ENCODE results near the gene PPFIA1.
"Not testable (repeated sequence)": the region's sequence is repeated elsewhere in the genome, so short reads cannot be mapped to it uniquely, and the experiment has no call there.

The PPFIA1 gene

DNA sequence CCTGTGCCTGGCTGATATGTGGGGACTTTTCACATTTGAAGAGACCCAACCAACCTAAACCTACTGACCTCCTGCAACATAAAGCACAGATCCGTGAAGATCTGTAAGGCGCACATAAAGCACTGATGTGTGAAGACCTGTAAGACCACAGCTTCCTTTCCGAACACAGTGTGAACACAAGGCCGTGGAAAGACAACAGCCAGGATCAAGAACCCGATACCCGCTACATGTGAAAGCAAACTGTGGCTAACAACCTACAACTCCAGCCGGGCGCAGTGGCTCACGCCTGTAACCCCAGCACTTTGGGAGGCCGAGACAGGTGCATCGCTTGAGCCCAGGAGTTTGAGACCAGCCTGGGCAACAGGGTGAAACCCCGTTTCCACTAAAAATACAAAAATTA, 17.6 kb upstream of the PPFIA1 start:
- no peak for DNase-seq

DNA sequence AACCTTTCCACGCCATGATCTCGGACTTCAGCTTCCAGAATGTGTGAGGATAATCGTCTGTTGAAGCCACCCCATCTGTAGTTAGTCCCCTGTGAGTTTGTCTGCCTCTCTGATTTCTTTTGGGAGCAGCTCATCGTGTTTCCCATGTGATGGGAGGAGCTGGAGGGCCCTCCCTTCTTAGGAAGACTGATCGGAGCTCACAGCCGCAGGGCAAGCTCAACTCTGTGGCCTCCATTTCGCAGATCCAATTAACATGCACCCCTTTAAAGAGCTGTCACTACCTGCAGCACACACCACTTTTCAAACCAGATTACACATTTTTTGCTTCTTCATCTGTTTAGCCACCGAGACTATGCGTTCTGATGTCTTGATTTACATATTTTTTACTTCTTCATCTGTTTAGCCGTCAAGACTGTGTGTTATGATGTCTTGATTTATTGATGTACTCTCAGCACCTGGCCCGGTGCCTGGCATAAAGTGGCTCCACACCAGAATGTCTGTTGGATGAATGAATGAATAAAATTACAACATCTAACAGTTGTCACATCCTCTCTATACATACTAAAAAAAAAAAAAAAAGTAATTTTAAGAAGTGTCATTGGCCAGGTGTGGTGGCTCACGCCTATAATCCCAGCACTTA, 14.9 kb upstream of the PPFIA1 start:
- no peak for DNase-seq

DNA sequence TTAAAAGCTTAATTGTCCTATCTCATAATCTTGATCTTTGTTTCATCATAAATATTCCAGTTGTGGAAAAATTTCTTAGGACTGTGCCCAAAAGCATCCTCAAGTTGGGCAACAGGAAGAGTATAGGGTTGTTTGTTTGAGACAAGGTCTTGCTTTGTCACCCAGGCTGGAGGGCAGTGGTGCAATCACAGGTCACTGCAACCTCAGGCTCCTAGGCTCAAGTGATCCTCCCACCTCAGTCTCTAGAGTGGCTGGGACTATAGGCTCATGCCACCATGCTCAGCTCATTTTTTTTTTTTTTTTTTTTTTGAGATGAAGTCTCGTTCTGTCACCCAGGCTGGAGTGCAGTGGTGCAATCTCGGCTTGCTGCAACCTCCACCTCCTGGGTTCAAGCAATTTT, 11.4 kb upstream of the PPFIA1 start:
- DNase-seq, result not testable (repeated sequence)

DNA sequence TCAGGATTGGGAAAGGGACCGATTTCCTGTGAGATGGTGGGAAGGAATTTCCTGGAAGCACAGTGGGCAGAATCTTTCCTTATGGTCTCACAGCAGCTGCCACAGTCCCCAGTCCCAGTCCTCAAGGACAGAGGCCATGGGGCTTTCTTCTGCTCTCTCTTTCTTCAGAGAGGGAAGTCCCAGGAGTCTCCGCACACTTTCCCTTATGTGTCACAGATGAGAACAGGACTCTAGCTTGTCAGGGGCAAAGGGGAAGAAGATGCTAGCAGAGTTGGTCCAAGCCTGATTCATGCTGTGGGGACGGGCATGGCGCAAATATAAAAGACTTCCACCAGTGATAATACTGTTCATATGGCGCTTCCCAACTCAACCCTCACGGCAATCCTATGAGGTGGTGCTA, 7.5 kb upstream of the PPFIA1 start:
- DNase-seq, result no peak

DNA sequence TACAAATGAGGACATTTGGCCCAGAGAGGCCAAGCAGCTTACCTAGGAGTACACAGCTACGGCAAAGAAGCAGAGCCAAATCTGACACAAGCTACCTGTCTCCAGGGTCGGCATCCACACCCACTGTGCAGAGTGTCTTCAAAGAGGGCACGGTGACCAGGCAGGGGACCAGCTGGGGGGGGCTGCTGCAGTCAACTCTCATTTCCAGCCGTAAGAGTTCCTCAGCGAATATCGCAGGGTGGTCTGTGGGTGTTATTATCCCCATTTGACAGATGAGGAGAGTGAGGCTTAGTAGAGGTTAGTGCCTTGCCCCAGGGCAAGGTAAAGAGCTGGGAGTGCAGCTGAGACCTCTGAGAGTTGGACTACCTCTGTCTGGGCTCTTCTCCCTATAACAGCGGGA, 7.1 kb upstream of the PPFIA1 start:
- no peak for DNase-seq

DNA sequence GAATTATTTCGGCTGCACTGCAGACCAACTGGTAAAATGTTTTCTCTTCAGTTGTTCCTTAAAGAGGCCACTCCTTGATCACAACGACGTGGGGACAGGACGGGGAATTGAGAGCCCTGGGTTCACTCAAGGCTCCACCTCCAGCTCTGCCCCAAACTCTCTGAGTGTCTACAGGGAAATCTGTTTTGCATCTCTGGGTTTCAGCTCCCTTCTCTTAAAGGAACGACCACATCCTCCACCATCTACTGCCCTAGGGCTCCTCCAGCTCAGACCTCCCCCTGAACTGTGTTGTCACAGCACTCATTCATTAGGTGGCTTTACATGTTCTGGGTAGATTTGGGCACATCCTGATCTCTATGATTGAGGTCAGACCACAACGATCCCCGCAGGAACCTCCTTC, 5.1 kb upstream of the PPFIA1 start:
- DNase-seq, result no peak

DNA sequence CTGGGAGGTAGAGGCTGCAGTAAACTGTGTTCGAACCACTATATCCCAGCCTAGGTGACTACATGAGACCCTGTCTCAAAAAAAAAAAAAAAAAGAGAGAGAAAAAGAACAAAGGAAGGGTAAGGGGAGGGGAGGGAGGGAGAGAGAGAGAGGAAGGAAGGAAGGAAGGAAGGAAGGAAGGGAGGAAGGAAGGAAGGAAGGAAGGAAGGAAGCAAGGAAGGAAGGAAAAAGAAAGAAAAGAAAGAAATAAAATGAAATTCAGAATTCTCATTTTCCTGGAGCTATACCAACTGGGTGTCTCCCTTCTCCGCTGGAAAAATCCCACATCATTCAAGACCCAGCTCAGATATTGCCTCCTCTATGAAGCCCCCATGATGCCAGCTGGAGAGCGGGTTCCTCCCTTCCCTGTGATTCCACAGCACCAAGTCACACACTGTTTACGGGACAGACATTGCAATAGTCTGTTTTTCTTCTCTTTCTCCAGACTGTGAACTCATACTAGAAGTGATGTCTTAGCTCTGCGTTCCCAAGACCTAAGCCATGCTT, 3.0 kb upstream of the PPFIA1 start:
- DNase-seq, result no peak

DNA sequence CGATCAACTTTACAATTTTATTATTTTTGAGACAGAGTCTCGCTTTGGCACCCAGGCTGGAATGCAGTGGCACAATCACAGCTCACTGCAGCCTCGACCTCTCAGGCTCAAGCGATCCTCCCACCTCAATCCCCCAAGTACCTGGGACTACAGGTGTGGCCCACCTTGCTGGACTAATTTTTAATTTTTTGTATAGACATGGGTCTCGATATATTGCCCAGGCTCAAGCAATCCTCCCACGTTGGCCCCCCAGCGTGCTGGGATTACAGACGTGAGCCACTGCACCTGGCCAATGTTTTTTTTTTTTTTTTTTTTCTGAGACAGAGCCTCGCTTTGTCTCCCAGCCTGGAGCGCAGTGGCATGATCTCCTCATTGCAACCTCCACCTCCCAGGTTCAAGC, 2.0 kb upstream of the PPFIA1 start:
- DNase-seq, result no peak

DNA sequence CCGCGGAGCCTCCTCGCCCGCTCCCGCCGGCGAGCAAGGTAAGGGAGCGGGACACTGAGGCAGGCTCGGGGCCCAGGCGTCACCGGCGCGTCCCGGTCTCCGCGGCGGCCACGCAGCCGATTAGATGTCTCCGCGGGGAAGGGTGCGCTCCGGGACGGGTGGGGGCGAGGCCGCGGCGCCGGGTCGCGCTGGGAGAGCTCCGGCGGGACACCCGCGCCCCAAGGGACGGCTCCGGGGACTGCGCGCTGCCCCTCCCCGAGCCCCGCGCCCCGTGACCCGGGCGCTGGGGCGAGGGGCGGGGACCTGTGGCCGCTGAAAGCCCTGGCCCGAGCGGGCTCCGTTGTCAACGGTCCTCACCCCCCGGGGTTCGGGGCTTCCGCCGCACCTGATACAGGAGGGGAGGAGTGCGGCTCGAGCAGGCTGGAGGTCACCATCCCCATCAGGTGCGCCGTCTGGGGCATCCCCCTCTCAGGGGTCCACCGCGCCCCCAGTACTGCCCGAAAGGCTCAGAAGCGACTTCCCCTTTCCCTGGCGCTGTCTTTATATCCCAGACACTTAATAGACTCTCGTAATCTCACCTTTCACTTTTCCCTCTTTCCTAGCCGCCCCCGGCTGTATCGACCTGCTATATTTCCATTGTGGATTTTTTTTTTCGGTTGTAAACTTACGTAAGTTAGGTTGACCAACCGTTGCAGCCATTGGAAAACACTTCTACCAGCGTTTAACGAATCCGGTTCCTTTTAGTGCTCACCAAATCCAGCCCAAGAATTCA, 573 bp downstream of the PPFIA1 start:
- no peak for DNase-seq

DNA sequence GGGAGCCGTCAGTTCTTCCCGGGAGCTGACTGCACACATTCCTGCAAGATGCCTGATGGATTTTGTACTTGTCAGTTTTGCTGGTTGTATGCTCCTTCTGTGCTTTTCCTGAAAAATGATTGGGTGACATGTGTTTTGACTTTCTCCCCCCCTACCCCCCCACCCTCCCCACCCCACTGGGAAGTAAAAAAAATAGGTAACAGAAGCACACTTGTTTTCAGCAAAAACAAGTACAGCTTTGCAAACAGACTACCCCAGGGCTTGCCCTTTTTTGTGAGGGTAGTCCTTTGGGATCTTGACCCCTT, 1.1 kb downstream of the PPFIA1 start:
- DNase-seq, result no peak

DNA sequence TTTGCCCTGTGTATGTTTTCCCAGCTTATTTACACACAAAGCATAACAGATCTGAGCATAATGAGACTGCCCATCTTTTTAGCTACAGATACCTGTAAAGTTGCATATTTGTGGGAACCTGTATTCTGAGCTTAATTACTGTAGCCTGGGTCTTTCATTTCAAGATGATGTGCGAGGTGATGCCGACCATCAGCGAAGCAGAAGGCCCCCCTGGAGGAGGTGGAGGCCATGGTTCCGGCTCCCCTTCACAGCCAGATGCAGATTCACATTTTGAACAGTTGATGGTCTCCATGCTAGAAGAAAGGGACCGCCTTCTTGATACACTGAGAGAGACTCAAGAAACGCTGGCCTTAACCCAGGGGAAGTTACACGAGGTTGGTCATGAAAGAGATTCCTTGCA, 1.5 kb downstream of the PPFIA1 start:
- DNase-seq, result no peak

DNA sequence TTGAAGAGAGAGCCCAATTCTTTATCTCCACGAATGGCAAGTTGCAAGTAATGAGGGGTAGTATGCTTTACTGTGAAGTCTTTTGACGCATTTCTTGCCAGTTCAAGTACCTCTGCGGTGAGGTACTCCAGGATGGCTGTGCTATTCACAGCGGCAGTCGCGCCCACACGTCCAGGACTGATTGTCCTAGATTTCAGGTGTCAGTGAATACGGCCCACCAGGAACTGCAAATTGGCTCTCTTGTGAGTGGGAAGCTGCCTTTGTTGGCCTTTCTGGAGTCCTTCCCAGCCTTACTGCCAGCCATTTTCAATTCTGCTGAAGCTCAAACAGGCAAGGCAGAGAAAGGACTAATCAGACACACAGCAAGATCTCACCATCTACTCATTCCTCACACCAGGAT, 8.5 kb downstream of the PPFIA1 start:
- DNase-seq, result no peak

DNA sequence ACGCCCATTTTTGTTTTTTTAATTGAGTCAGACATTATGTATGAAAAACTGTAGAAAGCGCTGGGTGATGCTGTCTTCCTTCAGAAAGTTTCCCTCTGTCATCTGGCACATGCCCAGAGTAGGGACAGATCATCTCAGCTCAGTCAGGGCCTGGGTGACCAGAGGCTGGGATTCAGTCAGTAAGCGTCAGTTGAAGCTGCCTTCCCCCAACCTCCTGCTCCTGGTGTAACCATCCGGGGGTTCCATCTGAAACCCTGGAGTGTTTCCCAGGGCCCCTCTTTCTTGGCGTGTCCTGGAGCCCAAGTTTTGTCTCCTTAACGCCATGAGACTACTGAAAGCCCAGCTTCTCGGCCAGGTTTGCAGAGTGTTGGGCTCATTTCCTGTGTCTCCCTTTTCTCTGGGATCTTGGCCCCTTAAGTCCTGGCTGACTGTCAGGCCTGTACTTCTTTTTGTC, 10.7 kb downstream of the PPFIA1 start:
- no peak for DNase-seq

DNA sequence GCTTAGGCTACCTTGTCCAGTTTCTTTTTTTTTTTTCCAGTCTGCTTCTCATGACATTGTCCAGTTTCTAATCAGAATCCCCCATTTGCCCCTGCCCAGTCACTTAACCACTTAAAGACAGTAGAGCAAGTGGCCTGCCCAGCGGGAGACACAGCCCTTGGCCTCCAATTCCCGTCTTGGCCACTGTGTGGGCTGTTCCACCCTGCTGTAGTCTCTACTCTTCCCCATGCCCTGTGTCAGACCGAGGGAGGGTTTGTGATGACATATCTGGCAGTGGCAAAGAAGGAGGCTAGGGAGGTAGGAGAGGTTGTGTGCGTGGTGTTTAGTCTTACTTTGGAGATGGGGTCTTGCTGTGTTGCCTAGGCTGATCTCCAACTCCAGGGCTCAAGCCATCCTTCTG, 11.5 kb downstream of the PPFIA1 start:
- no peak for DNase-seq

DNA sequence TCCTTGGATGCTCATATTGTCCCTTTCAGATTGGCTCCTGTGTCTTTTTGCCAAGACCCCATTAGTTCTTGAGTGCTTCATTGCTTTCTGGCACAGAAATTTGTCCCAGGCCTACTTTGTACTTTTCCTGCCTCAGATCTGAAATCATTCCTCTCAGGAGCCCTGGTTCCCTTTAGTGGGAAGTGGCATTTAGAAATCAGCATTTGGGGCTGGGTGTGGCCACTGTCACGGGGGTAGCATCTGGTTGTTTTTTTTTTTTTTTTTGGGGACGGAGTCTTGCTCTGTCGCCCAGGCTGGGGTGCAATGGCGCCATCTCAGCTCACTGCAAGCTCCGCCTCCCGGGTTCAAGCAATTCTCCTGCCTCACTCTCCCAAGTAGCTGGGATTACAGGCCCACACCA, 18.2 kb downstream of the PPFIA1 start:
- DNase-seq, result no peak

DNA sequence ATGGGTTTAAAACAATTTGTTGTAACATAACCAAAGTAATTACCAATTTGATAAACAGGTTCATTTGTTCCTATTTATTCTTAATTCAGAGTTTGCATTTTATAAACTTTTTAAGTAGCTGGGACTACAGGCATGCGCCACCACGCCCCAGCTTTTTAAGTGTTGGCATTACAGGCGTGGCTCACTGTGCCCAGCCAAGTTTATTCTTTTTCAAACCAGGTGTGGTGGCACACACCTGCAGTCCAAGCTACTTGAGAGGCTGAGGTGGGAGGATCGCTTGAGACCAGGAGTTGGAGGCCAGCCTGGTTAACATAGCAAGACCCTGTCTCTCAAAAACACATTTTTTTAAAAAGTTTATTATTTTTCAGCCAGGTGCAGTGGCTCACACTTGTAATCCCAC, 19.1 kb downstream of the PPFIA1 start:
- DNase-seq, result no peak

DNA sequence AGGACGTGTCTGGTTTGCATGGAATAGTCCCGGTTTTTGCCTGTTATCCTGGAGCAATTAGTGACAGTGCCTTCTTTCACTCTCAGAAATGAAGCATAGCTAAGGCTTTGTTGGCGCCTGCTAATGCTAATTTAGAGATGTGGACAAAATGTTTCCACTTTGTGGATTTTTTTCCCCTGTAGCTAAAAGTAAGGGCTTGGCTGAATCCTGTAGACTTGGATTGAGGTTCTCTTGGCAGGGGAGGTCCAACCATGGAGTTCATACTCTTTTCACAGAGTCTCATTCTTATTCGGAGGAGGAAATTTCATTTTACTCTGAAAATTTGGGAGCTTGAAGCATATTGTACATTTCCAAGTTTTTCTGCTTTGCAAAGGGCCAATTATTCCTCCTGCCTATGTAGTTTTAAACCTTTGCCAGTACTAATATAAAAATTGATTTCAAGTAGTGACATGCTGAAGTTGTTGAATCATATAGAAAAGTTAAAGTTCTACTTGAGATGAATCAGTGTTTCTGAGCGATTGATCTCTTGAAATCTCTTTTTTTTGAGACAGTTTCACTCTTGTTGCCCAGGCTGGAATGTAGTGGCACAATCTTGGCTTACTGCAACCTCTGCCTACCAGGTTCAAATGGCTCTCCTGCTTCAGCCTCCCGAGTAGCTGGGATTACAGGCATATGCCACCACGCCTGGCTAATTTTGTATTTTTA, 20.0 kb downstream of the PPFIA1 start:
- no peak for DNase-seq

DNA sequence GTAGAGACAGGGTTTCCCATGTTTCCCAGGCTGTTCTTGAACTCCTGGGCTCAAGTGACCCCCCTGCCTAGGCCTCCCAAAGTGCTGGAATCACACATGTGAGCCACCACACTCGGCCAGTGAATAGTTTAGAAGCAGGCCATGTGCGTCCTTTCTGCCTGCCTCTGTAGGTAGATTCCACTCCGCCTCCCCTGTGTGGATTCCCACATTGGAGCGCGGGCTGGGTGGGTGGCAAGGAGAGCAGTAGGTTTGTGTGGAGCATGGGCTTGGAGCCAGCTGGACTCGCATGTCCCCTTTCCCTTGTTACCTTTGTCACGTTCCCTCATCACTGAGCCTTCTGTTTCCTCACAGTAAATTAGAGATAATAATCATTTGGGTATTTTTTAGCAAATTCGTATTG, 21.7 kb downstream of the PPFIA1 start:
- no peak for DNase-seq

DNA sequence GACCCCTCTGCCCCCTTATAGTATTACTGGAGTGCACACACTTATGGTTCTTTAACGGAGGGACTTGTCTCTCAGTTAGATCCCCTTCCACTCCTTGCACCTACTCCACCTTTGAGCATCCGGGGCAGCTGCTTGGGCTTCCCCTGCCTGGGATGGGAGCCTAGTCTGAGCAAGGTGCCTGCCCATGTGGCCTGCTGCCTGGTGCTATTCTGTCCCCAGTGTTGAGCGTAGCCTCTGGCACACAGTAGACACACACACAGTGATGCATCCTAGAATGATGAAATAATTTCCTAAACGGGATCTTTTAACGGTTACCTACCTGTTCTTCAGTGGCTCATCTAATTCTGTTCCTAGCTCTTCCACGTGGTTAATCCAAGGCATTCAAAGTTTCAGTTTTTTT, 22.4 kb downstream of the PPFIA1 start:
- DNase-seq, result no peak

DNA sequence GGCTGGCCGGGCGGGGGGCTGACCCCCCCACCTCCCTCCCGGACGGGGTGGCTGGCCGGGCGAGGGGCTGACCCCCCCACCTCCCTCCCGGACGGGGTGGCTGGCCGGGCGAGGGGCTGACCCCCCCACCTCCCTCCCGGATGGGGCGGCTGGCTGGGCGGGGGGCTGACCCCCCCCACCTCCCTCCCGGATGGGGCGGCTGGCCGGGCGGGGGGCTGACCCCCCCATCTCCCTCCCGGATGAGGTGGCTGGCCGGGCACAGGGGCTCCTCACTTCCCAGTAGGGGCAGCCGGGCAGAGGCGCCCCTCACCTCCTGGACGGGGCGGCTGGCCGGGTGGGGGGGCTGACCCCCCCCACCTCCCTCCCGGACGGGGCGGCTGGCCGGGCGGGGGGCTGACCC, 24.7 kb downstream of the PPFIA1 start:
- not testable (repeated sequence) for DNase-seq

DNA sequence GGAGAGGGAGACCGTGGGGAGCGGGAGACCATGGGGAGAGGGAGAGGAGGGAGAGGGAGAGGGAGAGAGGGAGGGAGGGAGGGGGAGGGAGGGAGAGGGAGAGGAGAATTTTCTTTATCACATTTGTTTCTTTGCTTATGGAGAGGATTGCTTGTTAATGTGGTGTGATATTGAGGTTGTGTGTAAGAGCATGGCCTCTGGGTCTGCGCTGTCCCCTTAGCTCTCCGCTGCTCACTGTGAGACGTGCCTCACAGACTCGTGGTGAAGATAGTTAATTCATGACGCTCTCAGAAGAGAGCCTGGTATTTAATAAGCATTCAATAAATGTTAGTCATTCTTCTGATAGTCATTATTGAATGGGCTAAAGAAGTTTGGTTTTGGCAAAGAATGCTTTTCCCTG, 26.2 kb downstream of the PPFIA1 start:
- no peak for DNase-seq

DNA sequence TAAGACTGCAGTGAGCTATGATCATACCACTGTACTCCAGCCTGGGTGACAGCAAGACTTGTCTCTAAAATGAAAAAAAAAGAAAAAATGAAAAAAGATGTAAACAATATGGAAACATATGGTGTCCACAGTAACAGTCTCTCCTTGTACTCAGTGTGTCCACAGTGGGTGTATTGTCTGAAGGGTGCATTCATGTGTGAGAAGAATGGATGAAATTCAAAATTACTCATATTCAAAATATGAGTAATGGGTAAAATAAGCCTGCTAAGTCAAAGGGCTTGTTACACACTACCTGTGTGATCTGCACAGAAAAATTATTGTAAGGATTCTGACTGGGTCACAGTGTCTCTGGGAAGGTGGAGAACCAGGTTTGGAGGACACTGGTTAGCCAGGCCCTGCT, 26.9 kb downstream of the PPFIA1 start:
- no peak for DNase-seq

DNA sequence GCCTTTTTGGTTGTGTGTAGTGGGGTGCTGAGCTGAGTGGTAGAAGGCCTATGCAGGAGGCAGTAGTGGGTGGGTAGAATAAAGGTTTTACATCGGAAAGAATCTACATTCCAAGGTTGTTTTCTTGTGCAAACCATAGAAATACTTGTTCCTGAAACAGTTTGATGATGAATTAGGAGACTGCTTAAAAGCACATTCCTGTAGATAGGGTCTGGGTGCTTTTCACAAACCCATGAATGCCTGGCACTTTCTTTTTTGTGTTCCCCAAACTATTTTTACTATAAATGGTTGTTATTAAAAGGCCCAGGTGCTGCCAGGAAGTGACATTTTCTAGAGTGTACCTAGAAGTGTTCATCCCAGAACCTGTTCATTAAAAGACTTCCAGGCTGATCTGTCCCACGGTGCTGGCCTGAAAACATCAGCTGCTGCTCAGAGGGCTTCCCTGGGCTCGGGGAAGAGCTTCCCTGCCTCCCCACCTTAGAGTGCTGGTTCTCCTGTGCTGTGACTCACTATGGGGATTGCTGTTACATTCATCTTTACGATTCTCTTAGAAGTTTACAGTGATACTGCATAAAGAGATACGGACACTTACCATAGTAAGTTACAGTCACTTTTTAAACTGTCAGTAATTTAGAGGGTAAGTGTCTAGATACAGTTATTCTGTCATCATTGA, 27.9 kb downstream of the PPFIA1 start:
- no peak for DNase-seq

DNA sequence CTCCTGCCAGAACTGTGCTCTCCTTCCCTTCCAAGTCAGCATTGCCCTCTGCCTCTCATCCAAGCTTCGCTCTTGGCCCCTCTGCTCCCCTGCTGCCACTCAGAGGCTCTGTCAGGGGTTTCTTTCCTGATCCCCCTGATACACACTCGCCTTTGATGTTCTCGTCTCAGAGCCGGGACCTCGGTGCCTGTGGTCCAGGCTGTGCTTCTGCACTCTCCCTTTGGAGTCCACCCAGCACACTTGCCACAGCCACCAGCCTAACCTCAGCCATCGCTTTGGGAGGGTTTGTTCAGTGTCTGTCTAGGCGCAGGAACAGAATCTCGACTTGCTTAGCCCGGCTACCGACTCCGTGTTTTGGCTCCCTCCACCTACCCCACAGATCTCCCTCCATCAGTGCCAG, 29.1 kb downstream of the PPFIA1 start:
- DNase-seq, result no peak
